Measurements from ENCODE around the gene CCDC50. TPM values are rescaled to one million over a fixed set of nuclear protein-coding genes. Genes with fewer than 3 reads are reported as not detected.

CCDC50 gene
- total RNA-seq, 4 donors from 2014 or later: 137 to 221 (median 160) TPM

DNA sequence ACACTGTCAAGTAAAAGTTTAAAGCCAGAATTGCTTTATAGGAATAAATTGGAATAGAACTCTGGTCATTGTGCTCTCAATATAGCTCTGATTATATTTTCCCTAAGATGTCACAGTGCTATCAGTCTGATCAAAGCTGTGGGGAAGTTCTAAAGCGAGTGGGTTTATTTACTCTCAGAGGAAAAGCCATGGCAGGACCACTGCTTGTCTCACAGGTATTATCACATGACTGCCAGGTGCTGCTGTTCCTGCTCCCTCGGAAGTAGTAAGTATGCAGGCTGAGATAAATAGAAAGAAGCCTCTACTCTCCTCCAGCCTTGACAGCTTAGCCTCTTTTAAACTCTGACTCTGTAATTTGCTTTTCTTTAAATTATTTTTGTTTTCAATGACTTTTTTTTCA is 50.3 kb downstream of the CCDC50 start:
- TF ChIP-seq, protein P1, sequence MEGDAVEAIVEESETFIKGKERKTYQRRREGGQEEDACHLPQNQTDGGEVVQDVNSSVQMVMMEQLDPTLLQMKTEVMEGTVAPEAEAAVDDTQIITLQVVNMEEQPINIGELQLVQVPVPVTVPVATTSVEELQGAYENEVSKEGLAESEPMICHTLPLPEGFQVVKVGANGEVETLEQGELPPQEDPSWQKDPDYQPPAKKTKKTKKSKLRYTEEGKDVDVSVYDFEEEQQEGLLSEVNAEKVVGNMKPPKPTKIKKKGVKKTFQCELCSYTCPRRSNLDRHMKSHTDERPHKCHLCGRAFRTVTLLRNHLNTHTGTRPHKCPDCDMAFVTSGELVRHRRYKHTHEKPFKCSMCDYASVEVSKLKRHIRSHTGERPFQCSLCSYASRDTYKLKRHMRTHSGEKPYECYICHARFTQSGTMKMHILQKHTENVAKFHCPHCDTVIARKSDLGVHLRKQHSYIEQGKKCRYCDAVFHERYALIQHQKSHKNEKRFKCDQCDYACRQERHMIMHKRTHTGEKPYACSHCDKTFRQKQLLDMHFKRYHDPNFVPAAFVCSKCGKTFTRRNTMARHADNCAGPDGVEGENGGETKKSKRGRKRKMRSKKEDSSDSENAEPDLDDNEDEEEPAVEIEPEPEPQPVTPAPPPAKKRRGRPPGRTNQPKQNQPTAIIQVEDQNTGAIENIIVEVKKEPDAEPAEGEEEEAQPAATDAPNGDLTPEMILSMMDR (IDR thresholded peaks at IDR 0.05; ENCODE audit: low read depth): no peak

DNA sequence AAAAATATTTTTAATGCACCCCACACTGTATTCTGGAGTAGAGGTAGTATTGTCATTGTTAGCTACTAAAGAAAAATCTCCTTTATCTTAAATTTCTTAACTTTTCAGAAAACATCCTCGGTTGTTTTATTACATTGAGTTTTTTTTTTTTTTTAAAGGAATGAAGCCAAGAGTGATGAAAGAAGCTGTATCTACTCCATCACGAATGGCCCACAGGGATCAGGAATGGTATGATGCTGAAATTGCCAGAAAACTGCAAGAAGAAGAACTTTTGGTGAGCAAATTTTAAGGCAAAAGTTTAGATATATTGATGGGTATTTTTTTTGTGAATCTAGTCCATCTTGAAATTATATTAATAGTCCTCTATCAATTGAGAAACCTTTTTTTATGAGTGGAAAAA is 50.8 kb downstream of the CCDC50 start:
- TF ChIP-seq, protein P1 (IDR thresholded peaks at IDR 0.05; ENCODE audit: low read depth): no peak

DNA sequence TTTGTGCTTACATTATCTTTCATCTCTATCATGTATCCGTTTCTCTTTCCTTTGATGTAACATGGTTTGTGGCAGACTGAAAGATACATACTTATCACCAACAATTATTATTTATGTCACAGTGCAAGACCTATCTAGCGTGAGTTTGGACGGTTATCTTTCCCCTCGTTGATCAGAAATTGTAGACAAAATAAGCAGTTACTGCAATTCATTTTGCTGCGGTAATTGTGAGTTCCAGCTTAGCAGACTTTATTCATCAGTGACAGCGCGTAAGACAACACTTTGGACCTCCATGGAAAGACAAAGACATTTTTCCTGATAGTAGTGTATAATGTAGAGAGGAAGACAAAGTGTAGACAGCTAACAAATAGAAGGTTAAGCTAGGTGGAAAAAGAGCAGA is 52.1 kb downstream of the CCDC50 start:
- TF ChIP-seq, protein P1 (IDR thresholded peaks at IDR 0.05; ENCODE audit: low read depth): no peak

DNA sequence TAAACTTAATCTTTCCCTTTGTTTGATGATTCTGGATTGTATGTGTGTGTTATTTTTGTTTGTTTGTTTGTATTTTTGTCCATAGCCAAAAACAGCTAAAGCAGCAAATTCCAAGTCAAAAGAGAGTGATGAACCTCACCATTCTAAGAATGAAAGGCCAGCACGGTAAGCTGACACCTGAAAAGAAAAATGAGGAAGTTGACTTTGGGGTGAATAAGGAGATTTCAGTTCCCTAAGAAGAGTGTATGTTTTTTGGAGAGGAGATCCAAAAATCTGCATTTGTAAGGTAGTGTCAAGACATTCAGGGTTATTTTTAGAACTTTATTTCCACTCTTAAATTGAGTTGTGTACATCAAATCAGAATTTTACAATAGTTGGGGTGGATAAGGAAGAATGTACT is 53.5 kb downstream of the CCDC50 start:
- TF ChIP-seq, protein P1 (IDR thresholded peaks at IDR 0.05; ENCODE audit: low read depth): no peak

DNA sequence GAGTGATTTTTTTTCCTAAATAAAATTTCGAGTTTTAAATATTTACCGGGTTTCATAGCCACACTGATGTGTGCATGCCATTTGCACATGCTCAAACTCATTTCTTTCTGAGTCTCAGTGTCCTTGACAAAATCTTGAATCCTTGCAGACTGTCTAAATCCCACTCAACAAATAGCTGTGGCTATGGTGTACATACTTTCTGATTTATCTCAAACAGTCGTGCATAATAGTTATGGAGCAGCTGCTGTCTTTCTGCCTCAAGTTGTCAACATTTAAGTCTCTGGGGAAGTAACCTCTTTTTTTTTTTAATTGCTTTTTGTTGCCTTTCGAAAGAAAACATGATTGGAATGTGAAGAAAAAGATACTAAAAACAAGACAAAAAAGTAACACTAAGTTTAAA is 53.9 kb downstream of the CCDC50 start:
- TF ChIP-seq, protein P1 (IDR thresholded peaks at IDR 0.05; ENCODE audit: low read depth): no peak

DNA sequence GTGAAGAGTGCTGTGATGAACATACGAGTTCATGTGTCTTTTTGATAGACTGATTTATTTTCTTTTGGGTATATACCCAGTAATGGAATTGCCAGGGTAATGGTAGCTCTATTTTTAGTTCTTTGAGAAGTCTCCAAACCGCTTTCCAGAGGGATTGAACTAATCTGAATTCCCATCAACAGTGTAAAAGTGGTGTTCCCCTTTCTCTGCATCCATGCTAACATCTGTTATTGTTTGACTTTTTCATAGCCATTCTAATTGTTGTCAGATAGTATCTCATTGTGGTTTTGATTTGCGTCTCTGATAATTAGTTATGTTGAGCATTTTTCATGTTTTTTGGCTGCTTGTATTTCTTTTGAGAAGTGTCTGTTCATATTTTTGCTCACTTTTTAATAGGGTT is 55.9 kb downstream of the CCDC50 start:
- TF ChIP-seq, protein P1 (IDR thresholded peaks at IDR 0.05; ENCODE audit: low read depth): no peak

DNA sequence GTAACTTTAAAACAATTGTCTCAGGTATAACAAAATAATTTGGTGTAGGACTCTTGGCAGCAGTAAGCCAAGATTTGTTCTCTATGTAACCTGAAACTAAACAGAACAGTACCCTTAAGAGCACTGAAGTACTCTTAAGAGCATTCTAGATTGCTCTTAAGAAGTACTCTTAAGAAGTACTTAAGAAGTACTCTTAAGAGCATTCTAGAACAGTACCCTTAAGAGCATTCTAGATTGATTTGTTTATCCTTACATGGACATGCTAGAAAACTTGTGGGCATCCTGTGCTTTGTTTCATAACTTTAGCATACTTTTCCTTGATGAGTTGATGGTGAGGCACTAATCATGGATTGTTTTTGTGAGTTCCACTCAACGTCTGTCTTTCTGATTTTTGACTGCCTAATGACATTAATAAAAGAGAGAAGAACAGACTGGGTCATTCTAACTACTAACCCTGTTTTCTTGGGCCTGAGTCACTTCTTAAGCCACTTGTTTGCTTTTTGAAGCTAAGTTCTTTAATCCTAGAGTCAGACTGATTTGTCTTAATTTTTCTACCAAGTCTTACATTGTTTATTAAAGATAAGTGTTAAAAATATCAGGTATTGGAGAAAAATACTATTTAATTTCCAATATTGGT is 58.4 kb downstream of the CCDC50 start:
- TF ChIP-seq, protein P1 (IDR thresholded peaks at IDR 0.05; ENCODE audit: low read depth): no peak

All from subcutaneous adipose tissue (tissue), 4 donors.